Measurements from ENCODE around the gene RHOC.

The RHOC gene

DNA sequence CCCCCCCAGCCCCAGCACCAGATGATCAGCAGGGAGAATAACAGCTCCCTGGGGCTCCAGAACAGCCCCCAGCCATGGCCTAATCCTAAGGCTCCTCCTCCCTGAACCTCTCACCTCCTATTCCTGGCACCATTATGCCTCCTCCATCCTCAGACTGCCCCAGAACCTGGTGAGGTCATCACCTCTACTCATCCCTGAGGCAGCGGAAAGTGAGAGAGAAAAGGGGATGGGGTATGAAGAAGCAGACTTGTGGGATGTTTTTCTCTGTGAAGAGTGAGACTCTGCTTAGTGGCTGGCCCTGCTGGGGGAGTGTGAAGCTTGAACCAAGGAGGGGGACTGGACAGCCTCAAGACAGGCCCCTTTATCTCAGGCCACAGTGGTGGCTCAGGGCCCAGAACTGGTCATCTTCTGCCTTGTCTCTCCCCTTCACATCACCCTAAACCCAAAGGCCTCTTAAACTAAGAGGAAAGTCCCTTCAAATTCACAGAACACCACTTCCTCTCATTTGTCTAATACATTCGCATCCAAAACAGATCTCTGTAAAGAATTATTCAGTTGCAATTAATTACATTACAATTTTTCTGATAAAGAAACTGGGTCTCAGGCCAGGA lies 10.4 kb upstream of the RHOC start:
- no peak for DNase-seq

DNA sequence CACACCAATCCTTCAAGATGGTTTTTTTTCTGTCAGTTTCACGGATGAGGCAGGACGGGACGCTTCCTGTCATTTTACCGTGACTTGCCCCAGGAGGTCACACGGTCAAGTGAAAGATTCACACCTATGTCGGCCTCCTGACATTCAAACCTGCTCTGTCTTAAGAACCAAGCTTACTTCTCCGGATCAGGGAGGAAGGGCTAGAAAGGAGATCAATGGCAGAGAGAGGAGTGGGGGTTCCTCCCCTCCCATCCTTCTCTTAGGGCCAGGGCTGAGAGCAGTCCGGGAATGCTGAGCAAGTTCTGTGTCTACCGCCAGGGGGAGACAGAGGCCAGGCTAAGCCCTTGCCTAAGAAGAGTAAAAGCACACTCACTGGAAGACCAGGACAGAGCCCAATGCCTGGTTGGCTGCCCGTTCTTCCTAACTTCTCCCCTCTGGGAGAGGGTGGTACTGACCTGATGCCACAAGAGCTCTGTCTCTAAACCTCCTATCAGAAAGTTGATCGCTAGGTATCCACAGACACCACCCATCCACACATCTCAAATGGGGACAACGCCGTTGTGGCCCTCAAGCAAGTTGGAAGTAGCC lies 9.3 kb upstream of the RHOC start:
- DNase-seq: peak in 57 of 58 donors; percentile 8 to 92 (median 78)

DNA sequence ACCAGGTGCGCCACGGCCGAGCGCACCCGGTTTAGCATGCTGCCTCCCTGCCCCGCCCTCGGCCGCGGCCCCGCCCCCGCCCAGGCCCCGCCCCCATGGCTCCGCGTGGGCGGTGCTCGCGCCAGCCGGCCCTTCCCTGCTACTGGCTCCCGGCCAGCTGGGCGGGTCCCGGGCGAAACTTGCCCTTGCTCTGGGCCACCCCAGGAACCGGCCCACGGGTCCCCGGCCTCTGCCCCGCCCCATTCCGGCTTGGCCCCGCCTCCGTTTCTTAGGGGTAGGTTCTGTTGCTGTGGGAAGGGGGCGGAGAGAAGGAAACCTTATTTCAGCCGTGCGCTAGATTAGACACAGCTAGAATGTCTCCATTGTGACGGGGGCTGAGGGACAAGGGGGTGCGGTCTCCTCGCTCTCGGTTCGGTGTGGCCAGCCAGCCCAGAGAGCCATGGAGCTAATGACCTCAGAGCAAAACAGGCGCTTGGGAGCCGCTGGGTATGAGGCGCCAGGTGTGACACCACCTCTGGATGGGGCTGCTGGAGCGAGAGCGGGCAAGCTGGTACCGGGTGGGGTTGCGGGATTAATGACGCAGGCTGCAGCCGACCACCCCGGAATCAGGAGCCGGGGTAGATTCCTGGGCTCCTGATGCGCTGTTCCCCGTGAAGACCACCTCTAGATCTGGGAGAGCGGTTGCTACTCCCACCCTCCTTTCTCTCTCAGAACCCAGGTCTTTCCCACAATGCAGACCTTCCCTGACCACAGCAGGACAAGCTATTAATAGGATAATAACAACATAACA lies 8.5 kb upstream of the RHOC start, which contains the start of gene PPM1J:
TSS of gene PPM1J (minus strand) at position 69 of the 790 bp plus-strand sequence. CDS start at position 38, 31 bp downstream.
- DNase-seq: peak in 54 of 58 donors; percentile 26 to 91 (median 72)

DNA sequence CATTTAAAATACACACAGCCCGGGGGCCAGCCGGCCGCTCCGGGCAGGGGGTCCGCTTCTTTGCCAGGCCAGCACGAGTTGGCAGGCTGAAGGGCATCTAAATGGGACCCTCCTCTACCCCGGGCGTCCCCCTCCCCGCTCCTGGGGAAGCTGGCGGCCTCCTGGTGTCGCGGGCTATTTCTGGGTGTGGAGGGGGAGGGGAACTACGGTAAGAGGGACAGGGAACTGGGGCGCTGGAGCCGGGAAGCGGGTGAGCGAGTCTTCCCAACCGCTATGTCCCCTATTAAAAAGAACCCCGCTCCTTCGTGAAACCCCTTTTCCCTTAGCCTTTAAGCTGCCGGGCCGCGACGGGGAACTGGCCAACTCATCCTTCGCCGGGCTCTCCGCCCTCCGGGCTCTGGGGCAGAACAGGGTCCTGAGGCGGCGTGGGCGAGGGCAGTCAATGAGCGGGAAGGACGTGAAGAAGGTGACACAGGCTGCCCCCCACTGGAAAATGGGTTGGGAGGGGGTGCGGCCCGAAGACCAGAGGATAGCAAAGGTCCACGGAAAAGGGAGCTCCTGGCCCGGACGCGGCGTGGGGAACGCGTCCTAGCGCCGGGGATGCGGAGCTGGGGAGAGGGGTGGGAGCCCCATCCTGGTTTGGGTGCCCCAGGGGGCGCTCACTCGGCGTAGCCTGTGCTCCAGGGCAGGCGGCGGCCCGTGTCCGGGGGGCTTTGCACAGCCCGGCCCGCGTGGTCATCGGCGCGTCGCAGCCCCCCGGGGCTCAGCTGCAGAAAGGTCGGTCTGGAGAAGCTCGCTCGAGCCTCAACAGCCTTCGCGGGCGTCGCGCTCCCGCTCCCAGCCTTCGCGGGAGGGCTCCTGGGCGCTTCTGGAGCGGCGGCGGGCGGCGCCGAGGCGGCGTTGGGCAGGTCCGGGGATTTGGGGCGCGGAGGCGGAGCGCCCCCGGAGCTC lies 7.7 kb upstream of the RHOC start:
- peak in 3 of 58 donors; percentile 27 to 67 (median 37) for DNase-seq

DNA sequence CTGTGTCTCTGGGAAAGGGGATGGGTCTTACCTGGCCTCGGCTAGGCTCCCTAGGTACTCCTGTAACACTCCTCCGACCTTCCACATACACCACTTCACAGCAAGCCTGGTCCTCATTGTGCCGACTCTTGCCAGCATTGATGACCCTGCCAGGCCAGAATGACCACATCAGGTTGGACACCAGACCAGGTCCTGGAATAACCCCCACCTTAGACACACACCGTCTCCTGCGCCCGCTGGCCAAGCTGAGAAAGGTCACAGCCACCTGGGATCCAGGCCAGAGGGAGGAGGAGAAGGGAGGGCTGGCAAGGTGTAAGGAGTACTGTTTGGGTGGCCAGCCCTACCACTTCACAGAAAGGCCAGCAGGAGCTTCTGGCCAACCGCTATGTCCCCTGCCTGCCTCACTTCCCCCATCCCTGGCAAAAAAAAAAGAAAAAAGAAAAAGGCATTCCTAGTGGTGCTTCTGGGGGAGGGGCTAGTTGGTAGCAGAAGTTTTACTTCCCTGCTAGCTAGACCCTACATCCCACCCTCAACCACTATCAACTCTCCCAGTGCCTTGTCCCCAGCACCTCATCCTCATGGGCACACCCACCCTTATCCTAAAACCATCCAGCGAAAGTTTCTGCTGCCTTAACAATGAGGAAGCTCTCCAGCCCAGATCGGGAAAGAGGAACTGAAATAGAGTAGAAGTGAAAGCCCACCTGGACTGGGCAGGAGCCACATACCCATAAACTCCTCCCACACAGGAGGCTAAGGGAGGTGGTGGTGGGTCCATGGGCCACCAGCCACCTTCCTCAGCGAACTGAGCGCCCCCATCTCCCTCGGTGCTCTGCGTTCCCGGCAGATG lies 6.8 kb upstream of the RHOC start:
- no peak for DNase-seq

DNA sequence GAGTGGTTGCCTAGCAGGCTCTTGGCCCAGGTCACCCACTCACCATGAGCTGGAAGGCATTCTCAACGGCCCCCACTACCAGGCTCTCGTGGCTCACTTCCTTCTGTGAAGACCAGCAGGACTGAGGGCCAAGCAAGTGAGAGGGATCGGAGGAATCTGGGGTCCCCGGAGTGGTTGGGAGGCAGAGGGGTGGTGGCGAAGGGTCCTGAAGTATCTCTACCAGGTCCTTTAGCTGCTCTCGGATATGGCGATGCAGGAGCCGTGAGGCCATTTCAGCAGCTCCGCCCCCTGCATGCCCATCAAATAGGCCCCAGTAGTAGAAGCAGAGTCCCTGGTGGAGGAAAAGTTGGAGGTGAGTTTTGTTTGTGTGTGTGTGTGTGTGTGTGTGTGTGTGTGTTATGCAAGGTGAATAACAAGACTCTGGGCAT lies 5.8 kb upstream of the RHOC start:
- DNase-seq: peak in 1 of 58 donors; percentile 22

DNA sequence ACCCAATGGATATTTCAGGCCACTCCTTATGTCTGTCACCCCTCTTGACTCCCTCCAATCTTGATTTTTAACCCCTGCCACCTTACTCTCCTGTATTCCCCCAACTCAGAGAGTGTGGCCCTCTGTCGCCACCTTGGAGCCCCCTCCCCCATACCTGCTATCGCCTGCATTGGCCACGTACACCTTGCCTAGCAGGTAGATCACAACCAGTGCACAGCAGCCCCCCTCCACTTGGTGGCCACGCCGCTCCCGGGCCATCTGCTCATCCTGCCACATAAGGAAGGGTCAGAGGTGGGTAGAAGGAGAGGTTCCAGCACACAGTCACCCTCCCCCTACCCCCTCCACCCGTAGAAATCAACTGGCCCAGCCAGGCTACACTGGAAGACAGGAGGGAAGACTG lies 5.3 kb upstream of the RHOC start:
- DNase-seq: no peak

DNA sequence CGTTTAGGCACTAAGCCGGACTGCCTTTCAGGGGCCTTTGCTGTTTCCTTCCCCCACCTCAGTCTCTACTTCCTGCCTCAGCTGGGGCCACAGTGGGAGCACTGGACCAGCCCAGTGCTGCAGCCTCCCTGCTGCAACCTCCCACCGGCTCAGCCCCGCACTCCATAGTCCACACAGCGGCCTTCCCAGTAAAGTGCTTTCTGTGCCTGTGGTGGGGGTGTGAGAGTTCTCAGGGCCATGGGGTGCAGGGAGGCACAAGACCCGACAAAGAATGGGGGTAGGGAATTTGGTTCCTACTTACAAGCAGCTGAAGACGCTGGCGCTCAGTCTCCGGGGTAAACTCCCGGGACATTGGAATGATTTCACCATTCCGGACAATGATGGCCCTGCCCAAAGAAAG lies 4.7 kb upstream of the RHOC start:
- no peak for DNase-seq

DNA sequence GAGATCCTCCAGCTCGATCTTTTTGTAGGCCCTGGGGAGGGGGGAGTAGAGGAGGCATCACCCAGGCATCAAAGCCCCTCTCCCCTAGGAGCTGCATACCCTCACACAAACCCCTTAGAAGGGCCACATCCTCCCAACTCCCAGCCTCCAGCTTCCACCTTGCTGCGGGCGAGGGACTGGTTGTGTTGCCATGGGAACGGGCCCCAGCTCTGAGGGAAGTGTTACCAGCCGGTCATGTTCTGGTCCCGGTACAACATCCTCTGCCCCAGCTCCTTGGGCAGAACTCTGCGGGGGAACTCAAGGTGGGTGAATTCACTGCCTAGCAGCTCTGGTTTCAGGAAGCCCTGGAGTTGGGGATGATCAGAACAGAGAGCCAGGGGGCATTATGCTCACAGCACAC lies 4.1 kb upstream of the RHOC start:
- peak in 1 of 58 donors; percentile 10 for DNase-seq

DNA sequence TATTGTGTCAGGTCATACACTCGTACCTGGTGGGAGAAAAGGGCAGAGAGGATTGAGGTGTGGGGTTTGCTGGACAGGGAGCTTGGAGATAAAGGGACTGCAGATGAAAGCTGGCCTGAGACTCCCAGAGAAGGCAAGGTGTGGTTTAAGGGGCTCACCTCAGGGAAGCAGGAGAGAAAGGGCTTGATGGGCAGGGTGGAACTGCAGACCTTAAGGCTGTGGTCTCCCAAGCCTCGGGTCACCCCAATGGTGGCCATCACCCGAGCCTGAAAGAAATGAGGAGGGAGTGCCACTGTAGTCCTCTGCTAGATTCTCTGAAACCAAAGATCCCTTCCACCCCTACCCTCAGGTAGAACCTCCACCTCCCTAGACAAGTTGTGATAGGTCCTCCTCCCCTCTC lies 3.7 kb upstream of the RHOC start:
- DNase-seq: no peak

DNA sequence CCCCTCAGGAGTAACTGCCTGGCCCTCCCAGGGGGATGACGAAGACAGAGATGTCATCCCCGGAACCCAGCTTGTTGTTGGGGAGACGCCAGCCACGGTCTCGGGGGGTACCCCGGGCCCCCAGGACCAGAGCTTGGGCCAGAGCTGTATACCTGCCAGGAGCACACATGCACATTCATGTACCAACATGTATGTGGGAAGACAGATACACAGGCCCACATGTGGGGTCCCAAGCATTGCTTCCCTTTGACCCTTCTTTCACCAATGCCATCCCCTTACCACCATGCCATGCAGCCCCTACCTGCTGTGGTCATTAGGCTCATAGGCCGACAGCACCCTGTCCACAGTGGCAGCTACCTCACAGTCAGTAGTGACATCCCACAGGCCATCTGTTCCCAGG lies 3.2 kb upstream of the RHOC start:
- DNase-seq: no peak

DNA sequence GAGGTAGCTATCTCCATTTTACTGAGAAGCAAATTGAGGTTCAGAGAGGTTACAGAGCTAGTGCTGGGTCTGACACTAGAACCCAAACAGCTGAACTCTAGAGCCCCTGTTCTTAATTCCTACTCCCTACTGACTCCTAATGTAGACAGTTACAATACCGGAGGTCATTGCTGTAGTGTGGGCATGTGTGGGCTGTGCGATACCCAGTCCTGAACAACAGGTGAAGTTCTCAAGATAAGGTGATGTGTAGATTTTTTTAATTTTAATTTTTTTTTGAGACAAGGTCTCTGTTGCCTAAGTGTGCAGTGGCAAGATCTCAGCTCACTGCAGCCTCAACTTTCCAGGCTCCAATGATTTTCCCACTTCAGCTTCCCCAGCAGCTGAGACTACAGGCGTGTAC lies 1.6 kb upstream of the RHOC start:
- DNase-seq: no peak

DNA sequence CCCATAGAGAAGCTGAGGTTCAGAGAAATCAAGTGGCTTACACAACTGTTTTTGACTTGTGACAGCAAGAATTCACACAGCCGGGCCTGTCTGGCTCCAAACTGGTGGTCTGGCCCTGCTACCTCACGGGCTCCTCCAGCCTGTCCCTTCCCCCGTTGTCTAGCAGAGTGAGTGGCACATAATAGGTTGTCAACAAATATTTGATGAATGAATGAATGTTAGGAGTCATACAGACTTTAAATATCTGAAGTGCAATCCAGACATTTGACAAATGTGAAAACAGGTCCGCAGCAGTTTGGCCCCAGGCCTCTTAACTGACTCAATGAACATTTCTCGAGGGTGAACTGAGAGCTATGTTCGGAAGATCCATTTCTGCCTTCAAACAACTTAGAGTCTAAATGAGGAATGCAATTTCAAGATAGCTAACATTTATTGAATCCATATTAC lies 1.1 kb upstream of the RHOC start:
- no peak for DNase-seq

DNA sequence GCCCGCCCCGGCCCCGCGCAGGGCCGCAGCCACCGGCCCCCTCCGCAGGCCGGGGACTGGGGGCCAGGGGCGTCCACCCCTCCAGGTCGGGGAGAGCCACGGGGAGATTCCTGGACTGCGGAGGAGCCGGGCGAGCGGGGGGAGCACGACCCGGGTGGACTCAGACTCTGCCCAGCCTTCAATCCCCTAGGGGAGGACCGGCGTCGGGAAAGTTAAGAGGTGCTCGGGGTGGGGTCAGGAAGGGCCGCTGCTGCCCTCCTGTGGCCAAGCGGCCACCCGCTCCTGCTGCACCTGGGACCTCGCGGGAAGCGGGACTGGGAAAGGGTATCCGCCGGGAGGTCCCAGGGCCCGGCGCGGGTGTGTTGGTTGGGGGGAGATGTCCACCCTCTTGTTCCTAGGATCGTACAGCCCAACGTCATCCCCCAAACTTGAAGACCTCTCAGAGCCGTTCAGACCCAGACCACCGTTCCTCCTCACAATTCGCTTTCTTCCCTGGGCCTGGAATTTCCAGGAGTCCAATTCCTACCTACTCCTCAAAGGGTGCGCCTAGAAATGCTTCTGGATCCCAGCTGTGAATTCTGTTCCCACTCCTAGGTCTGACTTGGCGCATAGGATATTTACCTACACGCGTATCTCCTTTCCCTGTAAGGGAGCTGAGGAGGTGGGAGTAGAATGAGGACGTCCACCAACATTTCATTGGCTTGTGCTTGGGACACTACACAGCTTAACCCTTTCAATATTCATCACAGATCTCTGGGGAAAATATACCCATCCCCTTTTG lies 484 bp upstream of the RHOC start:
- DNase-seq: peak in 54 of 58 donors; percentile 24 to 83 (median 64)

DNA sequence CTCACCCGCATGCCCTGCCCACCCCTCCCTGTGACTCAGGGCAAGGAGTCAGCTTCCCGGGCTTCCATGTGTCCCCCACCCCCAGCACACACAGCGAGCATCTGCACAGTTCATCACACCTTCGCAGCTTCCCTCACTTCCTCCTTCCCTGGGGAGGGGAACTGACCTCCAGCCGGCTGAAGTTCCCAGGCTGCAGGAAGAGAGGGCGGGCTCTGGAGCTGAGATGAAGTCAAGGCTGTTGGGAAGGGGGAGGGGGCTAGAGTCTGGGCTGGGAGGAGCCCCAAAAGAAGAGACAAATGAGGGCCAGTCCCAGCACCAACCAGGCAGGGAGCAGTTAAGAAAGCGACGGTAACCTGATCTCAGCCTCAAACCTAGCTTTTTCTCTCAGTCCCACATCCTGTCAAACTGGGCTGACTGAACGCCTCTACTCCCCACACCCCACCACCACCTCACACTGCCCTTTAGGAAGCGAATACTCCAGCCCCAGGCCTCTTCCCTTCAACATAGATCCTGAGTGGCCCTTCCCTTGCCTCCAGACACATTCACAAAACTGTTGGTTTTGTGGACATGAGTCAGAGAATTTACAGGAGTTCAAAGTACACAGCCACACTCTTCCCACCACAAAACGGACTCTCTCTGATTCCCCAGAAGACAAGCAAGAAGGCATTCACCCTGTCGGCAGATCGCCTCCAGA lies 1.8 kb downstream of the RHOC start:
- DNase-seq: peak in 28 of 58 donors; percentile 31 to 84 (median 60)

DNA sequence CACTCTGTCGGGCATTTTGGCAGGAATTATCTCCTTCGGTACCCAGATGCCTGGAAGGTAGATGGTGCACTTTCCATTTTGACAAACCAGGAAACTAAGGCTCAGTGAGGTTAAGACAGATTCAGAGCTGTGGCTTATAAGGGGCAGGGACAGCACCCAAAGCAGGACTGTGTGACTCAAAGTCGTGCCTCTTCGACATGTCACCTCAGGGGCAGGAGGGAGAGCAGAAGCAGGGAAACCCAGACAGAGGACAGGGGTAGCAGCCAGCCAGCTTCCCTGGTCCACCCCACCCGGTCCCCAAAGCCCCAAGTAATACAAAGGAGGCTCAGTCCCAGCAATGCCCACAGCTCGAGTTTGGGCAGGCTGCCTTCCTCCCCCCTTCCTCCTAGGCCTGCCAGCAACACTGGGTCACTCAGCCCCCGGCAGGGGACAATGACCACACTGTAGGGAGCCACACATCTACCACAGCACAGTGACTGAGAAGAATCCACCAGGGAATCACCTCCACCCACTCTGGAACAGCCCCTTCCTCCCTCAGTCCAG lies 2.5 kb downstream of the RHOC start:
- peak in 55 of 58 donors; percentile 26 to 90 (median 74) for DNase-seq

DNA sequence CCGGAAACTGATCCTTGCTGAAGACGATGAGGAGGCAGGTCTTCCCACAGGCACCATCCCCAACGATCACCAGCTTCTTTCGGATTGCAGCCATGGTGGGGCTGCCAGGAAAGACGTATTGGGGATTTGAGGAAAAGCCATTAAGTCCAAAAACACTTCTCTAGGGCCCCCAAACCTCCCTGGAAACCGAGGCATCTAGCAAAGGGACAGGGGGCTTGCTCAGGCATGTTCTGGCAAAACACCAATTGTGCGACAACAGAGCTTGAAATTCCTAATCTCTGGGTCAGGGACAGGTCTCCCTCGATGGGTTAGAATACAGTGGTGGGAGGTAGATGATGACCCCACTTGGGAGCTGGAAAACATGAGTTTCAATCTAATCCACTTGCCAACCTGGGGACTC lies 3.2 kb downstream of the RHOC start:
- no peak for DNase-seq
